Nucleus accumbens (tissue), 56 donors: Measurements from ENCODE around the gene MAP3K14.

Source experiments
- DNase-seq, 56 donors: peaks; one replicate each; lab custom pipeline; 2025; lab: John Stamatoyannopoulos, UW

The MAP3K14 gene

GRCh38 chr17:45287526-45288500, 29.0 kb downstream of the MAP3K14 start:
- DNase-seq = peak in 1 of 56 donors; percentile 21

GRCh38 chr17:45286286-45286685, 30.5 kb downstream of the MAP3K14 start:
- no peak for DNase-seq

GRCh38 chr17:45284176-45285140, 32.4 kb downstream of the MAP3K14 start:
- no peak for DNase-seq

- DNase-seq = no peak
Observed at GRCh38 chr17:45283711-45284110, 33.1 kb downstream of the MAP3K14 start.

- DNase-seq = no peak
Observed at GRCh38 chr17:45282683-45283644, 33.9 kb downstream of the MAP3K14 start.

GRCh38 chr17:45279898-45280297, 36.9 kb downstream of the MAP3K14 start:
- no peak for DNase-seq

- no peak for DNase-seq
Observed at GRCh38 chr17:45277992-45278391, 38.8 kb downstream of the MAP3K14 start.

- DNase-seq = peak in 53 of 56 donors; percentile 25 to 96 (median 72)
Observed at GRCh38 chr17:45277216-45277849, 39.5 kb downstream of the MAP3K14 start.

- no peak for DNase-seq
Observed at GRCh38 chr17:45276031-45276430, 40.8 kb downstream of the MAP3K14 start.

GRCh38 chr17:45274033-45274432, 42.8 kb downstream of the MAP3K14 start:
- no peak for DNase-seq

GRCh38 chr17:45273551-45273957, 43.3 kb downstream of the MAP3K14 start:
- DNase-seq = no peak

GRCh38 chr17:45271603-45272002, 45.2 kb downstream of the MAP3K14 start:
- DNase-seq = no peak

GRCh38 chr17:45270828-45271418, 45.9 kb downstream of the MAP3K14 start:
- DNase-seq = no peak

- no peak for DNase-seq
Observed at GRCh38 chr17:45269912-45270311, 46.9 kb downstream of the MAP3K14 start.

- no peak for DNase-seq
Observed at GRCh38 chr17:45267436-45268055, 49.3 kb downstream of the MAP3K14 start.

- no peak for DNase-seq
Observed at GRCh38 chr17:45266372-45266926, 50.4 kb downstream of the MAP3K14 start.

GRCh38 chr17:45265821-45266220, 51.0 kb downstream of the MAP3K14 start:
- DNase-seq = no peak

GRCh38 chr17:45264988-45265387, 51.8 kb downstream of the MAP3K14 start:
- DNase-seq = no peak
